GM23248 (cell line): ENCODE results near the gene ITIH5. TPM values are rescaled to one million over a fixed set of nuclear protein-coding genes. Genes with fewer than 3 reads are reported as not detected.
"Not testable (repeated sequence)": the region's sequence is repeated elsewhere in the genome, so short reads cannot be mapped to it uniquely, and the experiment has no call there.

ENCODE experiments used
- DNase-seq: peaks from one replicate; pipeline ENCODE4 v3.0.0-alpha.2; 2015
- H2AFZ ChIP-seq: fragments of 200-600 bp; sonication (generic); 2 replicates; pipeline ENCODE4 v1.6.1; 2016; ENCODE audit warnings: antibody characterized with exemption
- H3F3A ChIP-seq: fragments of 200-600 bp; sonication (generic); 2 replicates; pipeline ENCODE4 v1.6.1; 2016; ENCODE audit warnings: mild to moderate bottlenecking, antibody characterized with exemption, mixed run types; ENCODE audit not compliant: insufficient read depth
- H3K27ac ChIP-seq: fragments of 200-600 bp; sonication (generic); 2 replicates; pipeline ENCODE4 v1.5.1; 2016; ENCODE audit warnings: mild to moderate bottlenecking
- H3K27me3 ChIP-seq: fragments of 200-600 bp; sonication (generic); replicated peaks from 2 replicates; pipeline ENCODE4 v1.6.1; 2016; ENCODE audit warnings: mild to moderate bottlenecking; ENCODE audit not compliant: insufficient read depth
- H3K36me3 ChIP-seq: fragments of 200-600 bp; sonication (generic); 2 replicates; pipeline ENCODE4 v1.6.1; 2016; ENCODE audit warnings: low read depth, mild to moderate bottlenecking
- H3K4me1 ChIP-seq: fragments of 200-600 bp; sonication (generic); 2 replicates; pipeline ENCODE4 v1.6.1; 2016; ENCODE audit warnings: mild to moderate bottlenecking; ENCODE audit not compliant: insufficient read depth
- H3K4me2 ChIP-seq: fragments of 200-600 bp; sonication (generic); one replicate; pipeline ENCODE4 v1.6.1; 2016; ENCODE audit warnings: mild to moderate bottlenecking; ENCODE audit not compliant: unreplicated experiment
- H3K4me3 ChIP-seq: fragments of 200-600 bp; sonication (generic); 2 replicates; pipeline ENCODE4 v1.5.1; 2016; ENCODE audit warnings: mild to moderate bottlenecking
- H3K79me2 ChIP-seq: fragments of 200-600 bp; sonication (generic); 2 replicates; pipeline ENCODE4 v1.6.1; 2016; ENCODE audit warnings: mild to moderate bottlenecking; ENCODE audit not compliant: insufficient read depth
- H3K9ac ChIP-seq: fragments of 200-600 bp; sonication (generic); 2 replicates; pipeline ENCODE4 v1.6.1; 2016; ENCODE audit warnings: mild to moderate bottlenecking
- H3K9me2 ChIP-seq: fragments of 200-600 bp; sonication (generic); 2 replicates; pipeline ENCODE4 v1.6.1; 2016; ENCODE audit warnings: mixed run types, mild to moderate bottlenecking, moderate library complexity; ENCODE audit not compliant: insufficient read depth
- H3K9me3 ChIP-seq: fragments of 200-600 bp; sonication (generic); one replicate; pipeline ENCODE4 v1.6.1; 2017; ENCODE audit warnings: low read depth
- H4K20me1 ChIP-seq: fragments of 200-600 bp; sonication (generic); 2 replicates; pipeline ENCODE4 v1.6.0; 2016; ENCODE audit not compliant: insufficient read depth
- EZH2 ChIP-seq: fragments of 200-600 bp; sonication (generic); IDR thresholded peaks from 2 replicates; pipeline ENCODE4 v1.6.1; 2018; ENCODE audit warnings: antibody characterized with exemption, mild to moderate bottlenecking; ENCODE audit not compliant: insufficient read depth, poor library complexity, severe bottlenecking
- EZH2phosphoT487 ChIP-seq: fragments of 200-600 bp; sonication (generic); IDR thresholded peaks from 2 replicates; pipeline ENCODE4 v1.6.1; 2018; ENCODE audit warnings: antibody characterized with exemption, moderate library complexity, mild to moderate bottlenecking, low read depth; ENCODE audit not compliant: insufficient read depth
- WGBS, 2 experiments: methylation state at CpG; one replicate each; pipeline ENCODE4 v1.1.6; 2015 to 2017; ENCODE audit warnings: low lambda C conversion rate in 2 of 2, low coverage in 1 of 2; ENCODE audit errors: missing lambda C conversion rate in 2 of 2; 5-methylcytosine and 5-hydroxymethylcytosine counted together
- in situ Hi-C: fragments of 300-500 bp; cut with MboI; formaldehyde crosslinking; loops from 2 replicates; pipeline ENCODE4 v1.15.0; 2020
- polyA plus RNA-seq: library from polyadenylated mRNA; unstranded; fragments of >200 nt; fragmentation: Nextera tagmentation; extraction: Ambion mirVana; gene quantifications from 2 replicates; pipeline ENCODE4 v1.2.1, GENCODE V29; 2016
- total RNA-seq: library from RNA; depleted of rRNA; stranded (reverse); fragments of >200 nt; shearing (Covaris generic); gene quantifications from 2 replicates; pipeline ENCODE4 v1.2.3, GENCODE V29; 2014

Gene ITIH5
- total and polyA plus RNA-seq, 2 experiments from 2014 or later: not detected

GRCh38 chr10:7701158-7701742 lies 34.5 kb upstream of the ITIH5 start:
- no peaks in the 10 kb centered on the region for H3K4me1 ChIP-seq
- peaks cover 11% of the 10 kb centered on the region for H3K27me3 ChIP-seq
- TF ChIP-seq EZH2 (no peak), EZH2phosphoT487 (no peak)
- no peak overlapping the region for H2AFZ ChIP-seq
- no peaks in the 10 kb centered on the region for H3K9me3 ChIP-seq
- in situ Hi-C loops: no loop called here
- no peaks in the 10 kb centered on the region for H3K36me3 ChIP-seq
- no peak overlapping the region for H3K4me3 ChIP-seq
- H3F3A ChIP-seq: no peaks in the 10 kb centered on the region
- no peaks in the 10 kb centered on the region for H3K9me2 ChIP-seq
- no peak for DNase-seq
- 48 to 60% methylated on average over 8 of the region's 8 CpGs for WGBS, 2 experiments
- H3K79me2 ChIP-seq: no peaks in the 10 kb centered on the region
- H3K9ac ChIP-seq: no peak overlapping the region
- H4K20me1 ChIP-seq: no peaks in the 10 kb centered on the region
- no peak overlapping the region for H3K27ac ChIP-seq
- H3K4me2 ChIP-seq: no peak overlapping the region

- no peak overlapping the region for H3K4me2 ChIP-seq
- peaks cover 11% of the 10 kb centered on the region for H3K27me3 ChIP-seq
- H3F3A ChIP-seq: no peaks in the 10 kb centered on the region
- H3K9ac ChIP-seq: no peak overlapping the region
- no peaks in the 10 kb centered on the region for H3K4me1 ChIP-seq
- H3K36me3 ChIP-seq: no peaks in the 10 kb centered on the region
- H3K9me3 ChIP-seq: no peaks in the 10 kb centered on the region
- DNase-seq: peak; percentile 46
- H3K79me2 ChIP-seq: no peaks in the 10 kb centered on the region
- H3K4me3 ChIP-seq: no peak overlapping the region
- TF ChIP-seq EZH2phosphoT487: no peak
- TF ChIP-seq EZH2: no peak
- H2AFZ ChIP-seq: no peak overlapping the region
- no peaks in the 10 kb centered on the region for H4K20me1 ChIP-seq
- H3K9me2 ChIP-seq: no peaks in the 10 kb centered on the region
- no peak overlapping the region for H3K27ac ChIP-seq
- in situ Hi-C loops: no loop called here
- WGBS, 2 experiments: 38 to 44% methylated on average over 2 of the region's 2 CpGs
Measured at GRCh38 chr10:7700577-7701125, 33.9 kb upstream of the ITIH5 start.

GRCh38 chr10:7697426-7697825 lies 30.7 kb upstream of the ITIH5 start:
- no peak for DNase-seq
- no peaks in the 10 kb centered on the region for H3K4me1 ChIP-seq
- H3K9ac ChIP-seq: no peak overlapping the region
- H2AFZ ChIP-seq: no peak overlapping the region
- H3F3A ChIP-seq: no peaks in the 10 kb centered on the region
- H4K20me1 ChIP-seq: no peaks in the 10 kb centered on the region
- in situ Hi-C loops: no loop called here
- 0 out of 2 replicates have a peak, but pooled peaks cover under 1% of the 10 kb centered on the region for H3K27me3 ChIP-seq
- no peaks in the 10 kb centered on the region for H3K9me3 ChIP-seq
- TF ChIP-seq EZH2 (no peak), EZH2phosphoT487 (no peak)
- H3K9me2 ChIP-seq: no peaks in the 10 kb centered on the region
- H3K4me2 ChIP-seq: no peak overlapping the region
- H3K4me3 ChIP-seq: no peak overlapping the region
- H3K36me3 ChIP-seq: no peaks in the 10 kb centered on the region
- H3K27ac ChIP-seq: no peak overlapping the region
- no peaks in the 10 kb centered on the region for H3K79me2 ChIP-seq
- 29 to 31% methylated on average over 8 of the region's 8 CpGs for WGBS, 2 experiments

- no peak for TF ChIP-seq EZH2phosphoT487
- no peak for TF ChIP-seq EZH2
- H3K4me2 ChIP-seq: no peak overlapping the region
- in situ Hi-C loops: no loop called here
- no peaks in the 10 kb centered on the region for H3K79me2 ChIP-seq
- H3K27ac ChIP-seq: no peak overlapping the region
- H3K27me3 ChIP-seq: no peaks in the 10 kb centered on the region
- no peak overlapping the region for H3K9ac ChIP-seq
- no peaks in the 10 kb centered on the region for H4K20me1 ChIP-seq
- no peaks in the 10 kb centered on the region for H3F3A ChIP-seq
- no peaks in the 10 kb centered on the region for H3K9me2 ChIP-seq
- no peaks in the 10 kb centered on the region for H3K4me1 ChIP-seq
- H3K4me3 ChIP-seq: no peak overlapping the region
- no peaks in the 10 kb centered on the region for H3K36me3 ChIP-seq
- no peaks in the 10 kb centered on the region for H3K9me3 ChIP-seq
- 28 to 41% methylated on average over 3 of the region's 3 CpGs for WGBS, 2 experiments
- peak; percentile 8 for DNase-seq
- H2AFZ ChIP-seq: no peak overlapping the region
Measured at GRCh38 chr10:7696545-7696944, 29.8 kb upstream of the ITIH5 start.

DNA sequence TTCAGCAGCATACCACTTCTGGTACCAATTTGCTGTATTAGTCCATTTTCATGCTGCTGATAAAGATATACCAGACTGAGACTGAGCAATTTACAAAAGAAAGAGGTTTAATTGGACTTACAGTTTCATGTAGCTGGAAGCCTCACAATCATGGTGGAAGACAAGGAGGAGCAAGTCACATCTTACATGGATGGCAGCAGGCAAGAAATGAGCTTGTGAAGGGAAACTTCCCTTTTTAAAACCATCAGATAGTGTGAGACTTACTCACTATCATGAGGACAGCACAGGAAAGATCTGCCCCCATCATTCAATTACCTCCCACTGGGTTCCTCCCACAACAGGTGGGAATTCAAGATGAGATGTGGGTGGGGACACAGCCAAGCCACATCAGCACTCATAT lies 26.4 kb upstream of the ITIH5 start:
- H3K4me2 ChIP-seq, H3K27ac ChIP-seq, DNase-seq, H3K9me3 ChIP-seq, H3K9ac ChIP-seq, H3K27me3 ChIP-seq, H3K79me2 ChIP-seq, H3K36me3 ChIP-seq, H3K4me1 ChIP-seq, H2AFZ ChIP-seq, H3K9me2 ChIP-seq, H3K4me3 ChIP-seq, H4K20me1 ChIP-seq, H3F3A ChIP-seq, in situ Hi-C loops: not testable (repeated sequence)

DNA sequence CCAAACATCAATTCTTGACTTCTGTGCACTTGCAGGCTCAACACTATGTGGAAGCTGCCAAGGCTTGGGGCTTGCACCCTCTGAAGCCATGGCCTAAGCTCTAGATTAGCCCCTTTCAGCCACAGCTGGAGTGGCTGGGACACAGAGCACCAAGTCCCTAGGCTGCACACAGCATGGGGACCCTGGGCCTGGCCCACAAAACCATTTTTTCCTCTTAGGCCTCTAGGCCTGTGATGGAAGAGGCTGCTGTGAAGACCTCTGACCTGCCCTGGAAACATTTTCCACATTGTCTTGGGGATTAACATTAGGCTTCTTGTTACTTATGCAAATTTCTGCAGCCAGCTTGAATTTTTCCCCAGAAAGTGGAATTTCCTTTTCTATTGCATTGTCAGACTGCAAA lies 25.6 kb upstream of the ITIH5 start:
- in situ Hi-C loops, DNase-seq, H2AFZ ChIP-seq, H3K4me1 ChIP-seq, H3K9ac ChIP-seq, H3K4me3 ChIP-seq, H3K9me2 ChIP-seq, H3K27me3 ChIP-seq, H3K9me3 ChIP-seq, H3K4me2 ChIP-seq, H3F3A ChIP-seq, H3K27ac ChIP-seq, H4K20me1 ChIP-seq, H3K79me2 ChIP-seq, H3K36me3 ChIP-seq: not testable (repeated sequence)

- H3K9me3 ChIP-seq, H3F3A ChIP-seq, DNase-seq, H3K27me3 ChIP-seq, H3K9me2 ChIP-seq, H3K4me2 ChIP-seq, H3K9ac ChIP-seq, H3K4me3 ChIP-seq, H3K79me2 ChIP-seq, in situ Hi-C loops, H3K27ac ChIP-seq, H3K4me1 ChIP-seq, H3K36me3 ChIP-seq, H4K20me1 ChIP-seq, H2AFZ ChIP-seq: not testable (repeated sequence)
- 45 to 46% methylated on average over 3 of the region's 3 CpGs for WGBS, 2 experiments
Measured at GRCh38 chr10:7690885-7691597, 24.3 kb upstream of the ITIH5 start.
